Activated B cell treated with CpG ODN at 0.5 μM for 24 hours (primary cell): ENCODE results near the gene SOST. TPM values are rescaled to one million over a fixed set of nuclear protein-coding genes. Genes with fewer than 3 reads are reported as not detected.

Experiments
- ATAC-seq: fragments of 200-7000 bp; cut with Tn5 transposase; one replicate; pipeline ENCODE4 v1.10.0; 2021; ENCODE audit warnings: low read depth, mild to moderate bottlenecking, moderate library complexity
- CTCF ChIA-PET: fragments of 350-600 bp; sonication (Branson Sonifier 250); formaldehyde crosslinking; loops from one replicate; lab custom pipeline; 2021; ENCODE audit warnings: antibody characterized with exemption; lab: Charles Lee
- POLR2A ChIA-PET: fragments of 350-600 bp; sonication (Branson Sonifier 250); formaldehyde crosslinking; loops from one replicate; lab custom pipeline; 2021; ENCODE audit warnings: antibody characterized with exemption; lab: Charles Lee
- DNase-seq: peaks from one replicate; pipeline ENCODE4 v3.0.0; 2022
- H3K27ac Mint-ChIP-seq: one replicate; pipeline ENCODE4 v1.8.0; 2020; ENCODE audit warnings: mixed read lengths
- H3K27me3 Mint-ChIP-seq: one replicate; pipeline ENCODE4 v1.8.0; 2021; ENCODE audit warnings: mixed read lengths
- H3K36me3 Mint-ChIP-seq: one replicate; pipeline ENCODE4 v1.8.0; 2021; ENCODE audit warnings: low read depth, mixed read lengths
- H3K4me1 Mint-ChIP-seq: one replicate; pipeline ENCODE4 v1.8.0; 2021; ENCODE audit warnings: mixed read lengths
- H3K4me3 Mint-ChIP-seq: one replicate; pipeline ENCODE4 v1.8.0; 2020; ENCODE audit warnings: mild to moderate bottlenecking, mixed read lengths
- H3K9me3 Mint-ChIP-seq: one replicate; pipeline ENCODE4 v1.8.0; 2020; ENCODE audit warnings: mixed read lengths
- CTCF ChIP-seq: fragments of 200-600 bp; IDR thresholded peaks from one replicate; pipeline ENCODE4 v1.8.0; 2022; ENCODE audit warnings: antibody characterized with exemption, mild to moderate bottlenecking
- intact Hi-C: fragments of 100-400 bp; cut with micrococcal nuclease; formaldehyde crosslinking; loops from one replicate; pipeline ENCODE4 v1.15.1; 2024
- total RNA-seq: library from RNA; stranded (reverse); gene quantifications from 2 replicates; pipeline ENCODE4 v1.2.3, GENCODE V29; 2022

SOST gene
- total RNA-seq, 1 donor from 2014 or later: not detected

GRCh38 chr17:43767053-43767712, 8.6 kb upstream of the SOST start:
- Mint-ChIP-seq H3K4me3 (no peak overlapping the region), H3K27me3 (peaks cover 2% of the 10 kb centered on the region), H3K4me1 (peaks cover 17% of the 10 kb centered on the region), H3K9me3 (no peaks in the 10 kb centered on the region), H3K27ac (no peak overlapping the region), H3K36me3 (peaks cover 17% of the 10 kb centered on the region)
- ChIA-PET CTCF (interaction anchor here (1.0 to 14.2 kb wide), 10 partner anchors 10 to 366 kb away, joined by 3 to 301 read pairs (median 3); partner anchors contain the start of gene SOST), POLR2A (no interaction called here)
- TF ChIP-seq CTCF: no peak
- ATAC-seq (no peak), DNase-seq (no peak)
- intact Hi-C loops: no loop called here

DNA sequence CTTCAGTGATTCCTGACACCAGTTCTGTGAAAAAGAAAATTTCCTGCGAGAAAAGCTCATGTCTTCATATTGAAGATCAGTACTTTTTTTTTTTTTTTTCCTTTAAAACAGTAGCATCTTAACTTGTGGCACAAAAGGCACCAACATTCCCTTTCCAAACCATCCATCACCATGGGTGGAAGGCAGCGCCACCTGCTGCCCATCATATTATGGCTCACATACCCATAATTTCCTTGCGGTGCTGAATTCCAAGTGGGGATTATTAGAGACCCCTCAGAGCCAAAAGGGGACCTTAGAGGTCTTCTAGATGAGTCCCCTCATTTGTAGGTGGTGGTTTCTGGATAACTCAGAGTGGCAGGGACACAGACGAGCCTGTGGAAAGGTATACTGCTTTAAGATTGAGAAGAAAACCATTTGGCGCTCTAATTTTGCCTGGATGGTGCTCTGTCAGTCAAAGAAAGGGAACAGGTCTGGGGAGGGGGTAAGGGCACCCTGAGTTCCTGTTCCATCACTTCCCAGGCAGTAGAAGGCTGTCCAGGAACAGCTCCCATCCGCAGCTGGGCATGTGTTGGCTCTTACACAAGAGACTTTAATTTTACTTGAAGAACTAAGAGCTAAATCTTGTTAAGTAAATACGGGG, 7.9 kb upstream of the SOST start:
- Mint-ChIP-seq H3K4me3 (no peak overlapping the region), H3K36me3 (peaks cover 14% of the 10 kb centered on the region), H3K27ac (no peak overlapping the region), H3K4me1 (peaks cover 14% of the 10 kb centered on the region), H3K27me3 (peaks cover 2% of the 10 kb centered on the region), H3K9me3 (no peaks in the 10 kb centered on the region)
- POLR2A ChIA-PET: interaction anchor here (0.6 kb wide), 1 partner anchor 65 kb away, joined by 5 read pairs; no protein-coding TSS in a partner anchor
- intact Hi-C loops: no loop called here
- CTCF ChIA-PET: interaction anchor here (0.7 to 14.2 kb wide), 16 partner anchors 9 to 365 kb away, joined by 3 to 301 read pairs (median 3); partner anchors contain the start of genes CD300LG and SOST
- no peak for TF ChIP-seq CTCF
- DNase-seq: no peak
- ATAC-seq: no peak

GRCh38 chr17:43760254-43760852, 1.8 kb upstream of the SOST start:
- ChIA-PET POLR2A (interaction anchor here (1.5 kb wide), 1 partner anchor 66 kb away, joined by 3 read pairs; no protein-coding TSS in a partner anchor), CTCF (interaction anchor here (0.6 to 14.2 kb wide), 23 partner anchors 10 to 1839 kb away, joined by 3 to 301 read pairs (median 4); partner anchors contain the start of gene DUSP3)
- ATAC-seq (peak; percentile 99), DNase-seq (peak; percentile 75)
- no peaks in the 10 kb centered on the region for H3K9me3 Mint-ChIP-seq
- no peaks in the 10 kb centered on the region for H3K36me3 Mint-ChIP-seq
- H3K4me3 Mint-ChIP-seq: no peak overlapping the region
- TF ChIP-seq CTCF: peak; percentile 62
- no peaks in the 10 kb centered on the region for H3K4me1 Mint-ChIP-seq
- peaks cover 31% of the 10 kb centered on the region for H3K27me3 Mint-ChIP-seq
- intact Hi-C loops: loop anchor here (1.0 kb wide), 3 partner anchors 66 to 240 kb away; no protein-coding TSS in a partner anchor
- H3K27ac Mint-ChIP-seq: no peak overlapping the region

GRCh38 chr17:43759836-43760235, 1.2 kb upstream of the SOST start:
- Mint-ChIP-seq H3K27me3 (peaks cover 31% of the 10 kb centered on the region), H3K4me3 (no peak overlapping the region), H3K27ac (no peak overlapping the region), H3K4me1 (no peaks in the 10 kb centered on the region), H3K9me3 (no peaks in the 10 kb centered on the region), H3K36me3 (no peaks in the 10 kb centered on the region)
- CTCF ChIA-PET: interaction anchor here (0.6 to 14.2 kb wide), 15 partner anchors 9 to 1838 kb away, joined by 3 to 301 read pairs (median 4); partner anchors contain the start of gene DUSP3
- DNase-seq (no peak), ATAC-seq (no peak)
- no peak for TF ChIP-seq CTCF
- POLR2A ChIA-PET: no interaction called here
- intact Hi-C loops: loop anchor here (1.0 kb wide), 3 partner anchors 66 to 240 kb away; no protein-coding TSS in a partner anchor
